ENCODE results near the gene PPIE. TPM values are rescaled to one million over a fixed set of nuclear protein-coding genes. Genes with fewer than 3 reads are reported as not detected.

The PPIE gene
- total and polyA plus RNA-seq, 8 donors, result 34.9 to 206 (median 48.8) TPM

GRCh38 chr1:39799770-39800470 is 61.2 kb downstream of the PPIE start:
- WGBS, 5 donors, result 0 to 6% (median 1%) methylated on average over 7 to 8 of the region's 8 CpGs
- peak overlapping the region in 2 of 5 donors; percentile 13 to 46 for H3K27ac ChIP-seq

GRCh38 chr1:39800471-39800835 is 61.8 kb downstream of the PPIE start:
- intact Hi-C loops (cut with DNase I; ENCODE audit: low total_unique reads), result no loop called here
- Histone ChIP-seq H3K9me3 (no peaks in the 10 kb centered on the region), H3K36me3 (no peaks in the 10 kb centered on the region), H3K4me1 (peaks cover 0 to 10% (median 3%) of the 10 kb centered on the region in 4 donors), H3K27ac (no peak overlapping the region), H3K4me3 (no peak overlapping the region), H3K27me3 (no peaks in the 10 kb centered on the region)
- DNase-seq, result no peak
- WGBS, 5 donors, result 72 to 81% (median 79%) methylated on average over 3 of the region's 3 CpGs
- TF ChIP-seq POLR2A (IDR thresholded peaks at IDR 0.05) (no peak), EP300 (IDR thresholded peaks at IDR 0.05) (no peak), POLR2AphosphoS5 (IDR thresholded peaks at IDR 0.05) (no peak), CTCF (IDR thresholded peaks at IDR 0.05) (no peak)

More at GRCh38 chr1:39799770-39800470, 61.2 kb downstream of the PPIE start:
- peak overlapping the region in 2 of 4 donors; percentile 8 to 12 for H3K4me3 ChIP-seq
- H3K27me3 ChIP-seq, result no peaks in the 10 kb centered on the region
- peaks cover 0 to 10% (median 3%) of the 10 kb centered on the region in 4 donors for H3K4me1 ChIP-seq
- peak; percentile 71 to 72 for DNase-seq
- peak in 5 of 7 experiments; percentile 59 to 85 (median 80) for TF ChIP-seq CTCF (IDR thresholded peaks at IDR 0.05)
- no peak for TF ChIP-seq EP300 (IDR thresholded peaks at IDR 0.05)
- peak in 1 of 3 donors; percentile 26 for TF ChIP-seq POLR2AphosphoS5 (IDR thresholded peaks at IDR 0.05)
- TF ChIP-seq POLR2A (IDR thresholded peaks at IDR 0.05), result no peak
- H3K36me3 ChIP-seq, result no peaks in the 10 kb centered on the region
- intact Hi-C loops (cut with DNase I; ENCODE audit: low total_unique reads), result no loop called here
- no peaks in the 10 kb centered on the region for H3K9me3 ChIP-seq

- Histone ChIP-seq H3K9me3 (no peaks in the 10 kb centered on the region), H3K27me3 (no peaks in the 10 kb centered on the region), H3K27ac (no peak overlapping the region), H3K4me3 (no peak overlapping the region), H3K36me3 (no peaks in the 10 kb centered on the region), H3K4me1 (peaks cover 0 to 10% (median 3%) of the 10 kb centered on the region in 4 donors)
- WGBS, 5 donors, result 78 to 79% (median 79%) methylated on average over 14 of the region's 14 CpGs
- intact Hi-C loops (cut with DNase I; ENCODE audit: low total_unique reads), result no loop called here
- no peak for DNase-seq
- TF ChIP-seq CTCF (IDR thresholded peaks at IDR 0.05) (no peak), POLR2A (IDR thresholded peaks at IDR 0.05) (no peak), POLR2AphosphoS5 (IDR thresholded peaks at IDR 0.05) (no peak), EP300 (IDR thresholded peaks at IDR 0.05) (no peak)
Observed at GRCh38 chr1:39802496-39803260, 64.0 kb downstream of the PPIE start.

- intact Hi-C loops (cut with DNase I; ENCODE audit: low total_unique reads), result no loop called here
- no peak for DNase-seq
- Histone ChIP-seq H3K4me1 (no peaks in the 10 kb centered on the region), H3K36me3 (no peaks in the 10 kb centered on the region), H3K27me3 (no peaks in the 10 kb centered on the region), H3K4me3 (no peak overlapping the region), H3K9me3 (no peaks in the 10 kb centered on the region), H3K27ac (no peak overlapping the region)
- TF ChIP-seq POLR2AphosphoS5 (IDR thresholded peaks at IDR 0.05) (no peak), POLR2A (IDR thresholded peaks at IDR 0.05) (no peak), EP300 (IDR thresholded peaks at IDR 0.05) (no peak), CTCF (IDR thresholded peaks at IDR 0.05) (no peak)
- 94 to 99% (median 96%) methylated on average over 2 of the region's 2 CpGs for WGBS, 5 donors
Observed at GRCh38 chr1:39805385-39805784, 66.7 kb downstream of the PPIE start.
